ENCODE results near the gene DYNLT2B.

Gene DYNLT2B

GRCh38 chr3:196351541-196351940, 33.5 kb upstream of the DYNLT2B start:
- no peak for TF ChIP-seq NFIC (IDR thresholded peaks at IDR 0.05)
- no peak for TF ChIP-seq ZBTB7A (IDR thresholded peaks at IDR 0.05; ENCODE audit: low read depth)
- TF ChIP-seq, protein P1, sequence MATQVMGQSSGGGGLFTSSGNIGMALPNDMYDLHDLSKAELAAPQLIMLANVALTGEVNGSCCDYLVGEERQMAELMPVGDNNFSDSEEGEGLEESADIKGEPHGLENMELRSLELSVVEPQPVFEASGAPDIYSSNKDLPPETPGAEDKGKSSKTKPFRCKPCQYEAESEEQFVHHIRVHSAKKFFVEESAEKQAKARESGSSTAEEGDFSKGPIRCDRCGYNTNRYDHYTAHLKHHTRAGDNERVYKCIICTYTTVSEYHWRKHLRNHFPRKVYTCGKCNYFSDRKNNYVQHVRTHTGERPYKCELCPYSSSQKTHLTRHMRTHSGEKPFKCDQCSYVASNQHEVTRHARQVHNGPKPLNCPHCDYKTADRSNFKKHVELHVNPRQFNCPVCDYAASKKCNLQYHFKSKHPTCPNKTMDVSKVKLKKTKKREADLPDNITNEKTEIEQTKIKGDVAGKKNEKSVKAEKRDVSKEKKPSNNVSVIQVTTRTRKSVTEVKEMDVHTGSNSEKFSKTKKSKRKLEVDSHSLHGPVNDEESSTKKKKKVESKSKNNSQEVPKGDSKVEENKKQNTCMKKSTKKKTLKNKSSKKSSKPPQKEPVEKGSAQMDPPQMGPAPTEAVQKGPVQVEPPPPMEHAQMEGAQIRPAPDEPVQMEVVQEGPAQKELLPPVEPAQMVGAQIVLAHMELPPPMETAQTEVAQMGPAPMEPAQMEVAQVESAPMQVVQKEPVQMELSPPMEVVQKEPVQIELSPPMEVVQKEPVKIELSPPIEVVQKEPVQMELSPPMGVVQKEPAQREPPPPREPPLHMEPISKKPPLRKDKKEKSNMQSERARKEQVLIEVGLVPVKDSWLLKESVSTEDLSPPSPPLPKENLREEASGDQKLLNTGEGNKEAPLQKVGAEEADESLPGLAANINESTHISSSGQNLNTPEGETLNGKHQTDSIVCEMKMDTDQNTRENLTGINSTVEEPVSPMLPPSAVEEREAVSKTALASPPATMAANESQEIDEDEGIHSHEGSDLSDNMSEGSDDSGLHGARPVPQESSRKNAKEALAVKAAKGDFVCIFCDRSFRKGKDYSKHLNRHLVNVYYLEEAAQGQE (IDR thresholded peaks at IDR 0.05; ENCODE audit: low read depth) = no peak
- TF ChIP-seq CEBPB (IDR thresholded peaks at IDR 0.05) = no peak
- no peak for TF ChIP-seq TAF1 (IDR thresholded peaks at IDR 0.05; ENCODE audit: low read depth)
- no peak for TF ChIP-seq RAD21 (IDR thresholded peaks at IDR 0.05; ENCODE audit: low read depth)
- TF ChIP-seq TEAD4 (IDR thresholded peaks at IDR 0.05) = no peak
- no peak for TF ChIP-seq FOXM1 (IDR thresholded peaks at IDR 0.05; ENCODE audit: borderline replicate concordance, low read depth)
- TF ChIP-seq EGR1 (IDR thresholded peaks at IDR 0.05) = no peak
- no peak for TF ChIP-seq EP300 (IDR thresholded peaks at IDR 0.05; ENCODE audit: borderline replicate concordance)
- TF ChIP-seq, protein P2, sequence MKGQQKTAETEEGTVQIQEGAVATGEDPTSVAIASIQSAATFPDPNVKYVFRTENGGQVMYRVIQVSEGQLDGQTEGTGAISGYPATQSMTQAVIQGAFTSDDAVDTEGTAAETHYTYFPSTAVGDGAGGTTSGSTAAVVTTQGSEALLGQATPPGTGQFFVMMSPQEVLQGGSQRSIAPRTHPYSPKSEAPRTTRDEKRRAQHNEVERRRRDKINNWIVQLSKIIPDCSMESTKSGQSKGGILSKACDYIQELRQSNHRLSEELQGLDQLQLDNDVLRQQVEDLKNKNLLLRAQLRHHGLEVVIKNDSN (IDR thresholded peaks at IDR 0.05) = no peak
- TF ChIP-seq TCF12 (IDR thresholded peaks at IDR 0.05; ENCODE audit: low read depth) = no peak
- no peak for TF ChIP-seq MAX (IDR thresholded peaks at IDR 0.05)
- TF ChIP-seq CREB1 (IDR thresholded peaks at IDR 0.05; ENCODE audit: low read depth) = no peak
- TF ChIP-seq YY1 (IDR thresholded peaks at IDR 0.05; ENCODE audit: low read depth) = no peak

DNA sequence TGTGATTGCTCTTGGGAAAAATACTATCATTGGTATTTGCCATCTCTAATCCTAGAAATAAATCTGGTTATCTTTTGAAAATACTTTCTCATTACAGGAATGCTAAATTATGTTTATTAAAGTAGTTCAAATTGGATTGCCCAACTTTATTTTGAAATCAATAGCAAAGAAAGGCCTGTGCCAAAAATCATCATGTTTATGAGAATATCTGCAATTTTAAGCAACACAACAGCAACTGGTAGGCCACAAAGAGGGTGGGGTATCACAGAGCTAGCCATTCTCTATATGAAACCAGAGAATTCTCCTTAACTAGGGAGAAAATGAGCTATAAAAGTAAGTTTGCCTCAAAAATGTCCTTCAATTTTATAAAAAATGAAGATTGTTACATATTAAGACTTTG, 32.0 kb upstream of the DYNLT2B start:
- TF ChIP-seq CREB1 (IDR thresholded peaks at IDR 0.05; ENCODE audit: low read depth) (no peak), NFIC (IDR thresholded peaks at IDR 0.05) (no peak), YY1 (IDR thresholded peaks at IDR 0.05; ENCODE audit: low read depth) (no peak), MAX (IDR thresholded peaks at IDR 0.05) (no peak), TCF12 (IDR thresholded peaks at IDR 0.05; ENCODE audit: low read depth) (no peak), TEAD4 (IDR thresholded peaks at IDR 0.05) (no peak), EP300 (IDR thresholded peaks at IDR 0.05; ENCODE audit: borderline replicate concordance) (no peak), FOXM1 (IDR thresholded peaks at IDR 0.05; ENCODE audit: borderline replicate concordance, low read depth) (no peak), EGR1 (IDR thresholded peaks at IDR 0.05) (no peak), TAF1 (IDR thresholded peaks at IDR 0.05; ENCODE audit: low read depth) (no peak)
- TF ChIP-seq, protein P1 (IDR thresholded peaks at IDR 0.05; ENCODE audit: low read depth) = no peak

- TF ChIP-seq, protein P1 (IDR thresholded peaks at IDR 0.05; ENCODE audit: low read depth) = no peak
- TF ChIP-seq FOXM1 (IDR thresholded peaks at IDR 0.05; ENCODE audit: borderline replicate concordance, low read depth) (no peak), TAF1 (IDR thresholded peaks at IDR 0.05; ENCODE audit: low read depth) (no peak), RAD21 (IDR thresholded peaks at IDR 0.05; ENCODE audit: low read depth) (no peak), EGR1 (IDR thresholded peaks at IDR 0.05) (no peak), CREB1 (IDR thresholded peaks at IDR 0.05; ENCODE audit: low read depth) (no peak), NFIC (IDR thresholded peaks at IDR 0.05) (no peak), TCF12 (IDR thresholded peaks at IDR 0.05; ENCODE audit: low read depth) (no peak), YY1 (IDR thresholded peaks at IDR 0.05; ENCODE audit: low read depth) (no peak), TEAD4 (IDR thresholded peaks at IDR 0.05) (no peak)
- TF ChIP-seq, protein P2 (IDR thresholded peaks at IDR 0.05) = no peak
These were observed 30.7 kb upstream of the DYNLT2B start for GRCh38 chr3:196348698-196349097.

GRCh38 chr3:196344663-196345062, 26.6 kb upstream of the DYNLT2B start:
- TF ChIP-seq, protein P2 (IDR thresholded peaks at IDR 0.05) = no peak
- no peak for TF ChIP-seq RAD21 (IDR thresholded peaks at IDR 0.05; ENCODE audit: low read depth)
- TF ChIP-seq TCF12 (IDR thresholded peaks at IDR 0.05; ENCODE audit: low read depth) = no peak
- TF ChIP-seq FOXM1 (IDR thresholded peaks at IDR 0.05; ENCODE audit: borderline replicate concordance, low read depth) = no peak
- no peak for TF ChIP-seq CREB1 (IDR thresholded peaks at IDR 0.05; ENCODE audit: low read depth)
- TF ChIP-seq, protein P1 (IDR thresholded peaks at IDR 0.05; ENCODE audit: low read depth) = no peak
- no peak for TF ChIP-seq EP300 (IDR thresholded peaks at IDR 0.05; ENCODE audit: borderline replicate concordance)
- no peak for TF ChIP-seq TEAD4 (IDR thresholded peaks at IDR 0.05)
- TF ChIP-seq MAX (IDR thresholded peaks at IDR 0.05) = no peak
- TF ChIP-seq ZBTB7A (IDR thresholded peaks at IDR 0.05; ENCODE audit: low read depth) = no peak
- no peak for TF ChIP-seq CEBPB (IDR thresholded peaks at IDR 0.05)
- no peak for TF ChIP-seq EGR1 (IDR thresholded peaks at IDR 0.05)
- TF ChIP-seq NFIC (IDR thresholded peaks at IDR 0.05) = no peak
- no peak for TF ChIP-seq TAF1 (IDR thresholded peaks at IDR 0.05; ENCODE audit: low read depth)
- no peak for TF ChIP-seq YY1 (IDR thresholded peaks at IDR 0.05; ENCODE audit: low read depth)
